Measurements from ENCODE around the gene CTTNBP2.

CTTNBP2 gene

GRCh38 chr7:117816727-117817126 is 56.5 kb downstream of the CTTNBP2 start:
- no peak for DNase-seq

DNA sequence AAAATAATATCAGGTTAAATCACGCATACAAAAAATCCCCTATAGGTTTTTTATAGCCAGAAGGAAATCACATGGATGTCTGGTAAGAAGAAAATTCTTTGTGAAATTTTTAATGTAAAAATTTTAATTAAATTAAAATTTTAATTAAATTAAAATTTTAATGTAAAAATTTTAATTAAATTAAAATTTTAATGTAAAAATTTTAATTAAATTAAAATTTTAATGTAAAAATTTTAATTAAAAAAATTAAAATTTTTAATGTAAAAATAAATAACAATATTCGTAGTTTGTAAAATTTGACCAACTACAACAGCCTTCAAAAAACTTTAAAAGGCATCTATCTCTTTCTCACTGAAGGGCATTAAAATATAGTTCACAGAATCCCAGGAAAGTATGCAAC is 61.5 kb downstream of the CTTNBP2 start:
- DNase-seq: no peak

DNA sequence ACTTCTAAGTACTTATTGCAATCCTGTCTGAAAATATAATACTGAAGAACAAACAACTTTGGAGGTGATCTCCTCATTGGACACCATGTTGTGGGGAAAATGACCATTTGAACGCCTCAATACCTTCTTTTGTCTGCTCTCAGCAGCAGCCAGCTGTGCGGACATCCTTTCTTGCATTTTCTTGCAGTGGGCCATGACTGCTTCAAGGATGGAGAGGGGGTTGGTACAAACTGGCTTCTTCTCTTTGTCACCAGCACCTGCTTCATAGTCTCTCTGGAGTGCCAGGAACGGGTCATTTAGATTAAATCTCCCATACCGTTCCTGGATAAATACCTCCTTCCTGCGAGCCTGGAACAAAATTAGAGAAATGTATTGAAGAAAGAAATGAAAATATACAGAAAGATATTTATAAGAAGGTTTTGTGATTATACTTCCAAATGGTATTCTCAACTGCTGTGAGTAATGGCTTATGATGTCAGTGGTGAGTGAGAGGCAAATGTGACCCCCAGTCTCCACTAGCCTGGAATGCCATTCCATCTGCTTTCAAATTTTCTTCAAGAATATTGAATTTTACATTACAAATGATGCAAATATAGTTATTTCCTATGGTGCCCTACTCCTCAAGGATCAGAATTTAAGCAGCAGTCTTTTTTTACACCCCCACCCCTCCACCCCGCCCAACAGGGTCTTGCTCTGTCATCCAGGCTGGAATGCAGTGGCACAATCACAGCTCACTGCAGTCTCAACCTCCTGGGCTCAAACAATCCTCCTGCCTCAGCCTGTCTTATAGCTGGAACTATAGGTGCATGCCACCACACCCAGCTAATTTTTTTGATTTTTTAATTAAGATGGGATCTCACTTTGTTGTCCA is 62.4 kb downstream of the CTTNBP2 start:
- no peak for DNase-seq

- DNase-seq: no peak
These were observed 63.3 kb downstream of the CTTNBP2 start for GRCh38 chr7:117809958-117810357.

DNA sequence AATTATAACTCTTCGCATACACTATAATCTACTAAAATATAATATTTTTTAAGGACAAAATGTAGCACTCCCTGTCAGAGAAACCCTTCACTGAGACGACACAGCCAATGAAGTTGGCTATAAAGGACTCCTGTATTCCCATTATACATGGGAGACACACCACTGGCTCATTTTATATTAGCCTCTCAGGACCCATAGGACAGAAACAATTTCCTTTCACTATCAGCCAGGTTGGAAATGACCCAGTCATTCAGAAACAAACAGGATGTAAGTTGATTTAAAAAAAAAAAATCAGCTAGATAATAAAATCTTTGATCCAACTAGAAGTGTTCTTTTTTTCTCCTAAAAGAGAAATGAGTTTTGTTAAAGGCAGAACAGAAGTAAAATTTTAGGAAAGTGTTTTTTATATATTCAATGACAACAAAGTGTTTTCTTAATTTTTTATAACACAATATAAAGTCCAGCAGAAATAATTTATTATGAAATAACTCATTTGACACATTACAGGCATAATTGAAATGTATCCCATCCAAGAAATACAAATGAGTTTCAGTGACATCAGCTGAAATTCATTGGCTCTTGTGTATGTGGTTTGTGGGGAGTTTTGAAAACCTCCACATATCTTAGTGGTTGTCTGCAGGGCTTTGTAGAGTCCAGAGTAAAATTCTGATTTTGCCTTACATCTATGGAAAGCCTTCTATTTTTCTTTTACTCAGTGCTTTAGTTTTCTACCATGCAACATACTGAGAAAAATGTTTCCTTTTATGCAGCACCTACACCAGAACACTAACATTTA is 64.1 kb downstream of the CTTNBP2 start:
- DNase-seq: no peak

GRCh38 chr7:117808341-117808757 is 64.9 kb downstream of the CTTNBP2 start:
- DNase-seq: no peak

DNA sequence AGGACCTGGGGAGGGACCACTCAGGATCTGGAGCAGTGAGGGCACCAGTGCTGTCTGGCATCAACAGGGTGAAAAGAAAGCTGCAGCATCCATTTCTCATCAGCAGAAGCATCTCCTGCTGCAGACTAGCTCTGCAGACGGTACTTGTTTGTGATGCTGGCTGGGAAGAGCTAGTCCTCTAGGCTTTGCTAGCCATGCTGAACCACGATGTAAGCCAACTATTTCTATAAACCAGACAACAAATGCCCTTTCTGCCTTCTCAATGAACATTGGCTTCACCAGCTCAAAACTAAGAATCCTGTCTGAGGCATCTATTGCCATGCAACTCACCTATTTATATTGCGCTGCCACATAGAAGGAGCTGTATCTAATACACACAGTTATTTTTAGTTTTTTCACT is 65.6 kb downstream of the CTTNBP2 start:
- DNase-seq: no peak

DNA sequence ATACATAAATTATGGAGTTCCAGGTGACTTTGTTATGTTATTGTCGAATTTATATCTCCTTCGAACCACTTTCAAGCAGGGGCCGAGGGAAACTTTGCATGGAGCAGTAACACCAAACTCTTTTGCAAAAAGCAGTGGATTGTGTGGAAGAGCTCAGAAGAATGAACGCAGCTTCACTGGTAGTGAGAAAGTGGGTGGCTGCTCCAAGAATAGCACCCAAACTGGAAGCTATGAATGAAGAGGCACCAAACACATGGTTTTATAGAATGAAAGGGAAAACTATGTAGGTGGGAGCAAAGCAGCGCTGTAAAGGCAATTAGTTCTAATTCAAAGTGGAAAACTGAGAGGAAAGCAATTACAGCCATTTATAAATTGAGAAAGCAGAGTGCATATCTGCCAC is 67.2 kb downstream of the CTTNBP2 start:
- no peak for DNase-seq

DNA sequence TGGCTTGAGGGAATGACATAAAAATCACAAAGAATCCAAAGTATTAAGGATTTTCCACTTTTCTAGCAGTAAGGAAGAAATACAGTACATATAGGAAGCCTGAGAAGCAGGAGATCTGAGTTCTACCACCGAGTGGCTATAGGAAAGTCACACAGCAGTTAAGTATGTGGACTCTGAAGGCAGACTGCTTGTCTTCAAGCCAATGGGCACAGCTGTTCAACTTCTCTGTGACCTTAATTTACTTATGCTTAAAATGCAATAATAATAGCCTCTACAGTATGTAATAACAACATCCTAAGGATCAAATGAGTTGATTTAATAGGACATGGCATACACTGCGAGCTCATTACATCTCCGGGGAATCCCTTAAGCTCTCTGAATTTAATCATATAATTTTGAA is 68.0 kb downstream of the CTTNBP2 start:
- no peak for DNase-seq

- DNase-seq: no peak
These were observed 69.8 kb downstream of the CTTNBP2 start for GRCh38 chr7:117803476-117803875.

GRCh38 chr7:117802660-117803059 is 70.6 kb downstream of the CTTNBP2 start:
- no peak for DNase-seq

DNA sequence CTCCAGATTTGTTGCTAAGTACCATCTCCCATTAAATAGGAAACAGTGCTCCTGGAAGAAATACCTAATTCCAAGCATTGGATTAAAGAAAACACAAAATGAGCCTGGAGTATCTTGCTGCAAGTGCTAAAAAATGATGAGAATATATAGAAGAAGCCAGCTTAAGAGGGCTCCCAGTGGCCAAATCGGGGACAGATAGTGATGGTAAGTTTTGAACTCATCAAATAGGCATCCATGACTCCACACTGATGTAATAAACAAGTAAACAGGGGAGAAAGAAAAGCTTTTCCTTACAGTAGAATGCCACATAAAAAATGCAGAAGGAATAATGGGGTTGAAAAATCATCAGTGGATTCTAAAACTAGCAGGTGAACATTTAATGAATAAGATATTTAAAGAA is 72.4 kb downstream of the CTTNBP2 start:
- DNase-seq: peak; percentile 31

DNA sequence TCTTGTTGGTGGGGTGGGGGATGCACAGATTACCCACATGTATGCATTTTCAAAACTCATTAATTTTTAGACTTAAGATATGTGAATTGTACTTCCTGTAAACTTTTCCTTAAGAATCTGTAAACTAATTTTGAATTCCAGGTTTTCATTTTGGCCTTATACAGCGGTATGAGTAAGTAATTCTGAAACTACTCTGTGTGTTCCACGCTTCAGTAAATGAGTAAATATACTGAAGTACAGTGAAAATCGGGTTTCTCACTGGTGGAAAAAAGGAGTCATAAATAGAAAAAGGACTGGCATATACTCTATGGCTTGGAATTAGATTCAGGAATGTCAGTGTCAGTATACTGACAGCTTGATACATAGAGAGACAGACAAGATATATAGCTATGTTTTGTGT is 72.8 kb downstream of the CTTNBP2 start:
- DNase-seq: no peak

DNA sequence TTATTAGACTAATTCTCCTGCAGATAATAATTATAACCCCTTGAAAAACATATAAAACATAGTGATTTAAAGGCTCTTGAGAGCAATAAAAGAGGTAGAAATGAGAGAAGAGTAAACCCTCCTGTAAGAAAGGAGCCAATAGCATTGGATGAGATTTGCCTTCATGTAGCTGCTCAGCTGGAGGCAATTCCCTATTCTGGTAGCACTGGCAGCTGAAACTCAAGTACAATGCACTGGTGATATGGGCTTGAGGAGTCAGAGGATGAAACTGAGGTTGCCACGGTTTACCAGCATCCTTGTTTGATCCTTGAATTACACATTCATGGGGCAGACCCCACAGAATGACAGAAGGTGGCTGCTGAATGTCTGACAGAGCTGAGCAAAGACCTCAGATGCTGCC is 76.4 kb downstream of the CTTNBP2 start:
- DNase-seq: peak; percentile 21

DNA sequence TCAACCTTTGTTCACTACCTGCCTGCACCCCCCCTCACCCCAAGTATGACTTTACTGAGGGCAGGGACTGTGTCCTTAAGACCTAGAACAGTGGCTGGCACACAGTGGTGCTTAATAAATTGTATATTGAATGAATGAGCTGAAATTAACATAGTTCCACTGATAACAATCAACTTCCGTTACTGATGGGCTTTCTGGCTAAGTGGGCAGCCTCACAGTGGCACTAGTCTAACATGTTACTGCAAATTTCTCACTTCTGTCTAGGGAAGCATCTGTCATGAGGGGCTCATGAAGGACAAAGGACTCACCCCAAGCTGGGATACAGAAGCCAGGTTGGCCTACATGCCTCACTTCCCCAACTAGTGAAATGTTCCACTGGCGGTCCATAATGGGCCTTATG is 79.3 kb downstream of the CTTNBP2 start:
- peak; percentile 59 for DNase-seq

GRCh38 chr7:117793521-117793920 is 79.7 kb downstream of the CTTNBP2 start:
- DNase-seq: no peak

GRCh38 chr7:117791877-117792780 is 81.1 kb downstream of the CTTNBP2 start:
- DNase-seq: peak; percentile 98

GRCh38 chr7:117790731-117791130 is 82.5 kb downstream of the CTTNBP2 start:
- DNase-seq: no peak

DNA sequence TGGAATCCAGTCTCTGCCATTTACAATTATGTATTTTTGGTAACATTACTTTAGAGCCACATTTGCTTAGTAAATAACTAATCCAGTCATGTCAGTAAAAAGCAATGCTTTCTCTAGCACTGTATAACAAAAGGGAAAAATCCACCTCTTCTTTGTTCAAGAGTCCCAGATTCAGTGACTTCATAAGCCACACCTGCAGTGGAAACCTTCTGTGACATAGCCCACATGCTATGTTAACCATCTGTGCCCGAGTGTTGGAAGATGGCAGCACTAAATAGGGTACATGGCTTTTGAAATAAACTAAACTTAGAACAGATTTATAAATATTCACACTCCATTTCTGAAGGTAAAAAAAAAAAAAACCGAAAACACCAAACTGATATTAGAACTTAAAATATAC is 83.0 kb downstream of the CTTNBP2 start:
- no peak for DNase-seq

- DNase-seq: no peak
These were observed 87.8 kb downstream of the CTTNBP2 start for GRCh38 chr7:117785431-117785830.

DNA sequence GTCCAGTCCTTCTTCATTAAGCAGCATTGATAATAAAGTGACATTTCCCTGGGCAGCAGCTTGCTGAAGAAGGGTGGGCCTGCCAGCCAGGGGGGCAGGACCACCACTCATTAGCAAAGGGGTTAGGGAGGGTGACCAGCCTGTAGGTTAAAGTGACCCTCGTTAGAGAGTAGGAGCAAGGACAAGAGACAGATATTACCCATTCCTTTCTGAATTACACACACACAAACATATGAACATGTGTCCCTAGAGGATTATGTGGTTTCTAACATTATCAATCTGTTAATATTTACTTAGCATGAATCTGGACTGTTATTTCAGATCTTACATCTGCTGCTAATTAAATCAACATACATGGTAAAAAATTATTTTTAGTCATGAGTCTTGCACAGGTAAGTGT is 88.9 kb downstream of the CTTNBP2 start:
- no peak for DNase-seq

DNA sequence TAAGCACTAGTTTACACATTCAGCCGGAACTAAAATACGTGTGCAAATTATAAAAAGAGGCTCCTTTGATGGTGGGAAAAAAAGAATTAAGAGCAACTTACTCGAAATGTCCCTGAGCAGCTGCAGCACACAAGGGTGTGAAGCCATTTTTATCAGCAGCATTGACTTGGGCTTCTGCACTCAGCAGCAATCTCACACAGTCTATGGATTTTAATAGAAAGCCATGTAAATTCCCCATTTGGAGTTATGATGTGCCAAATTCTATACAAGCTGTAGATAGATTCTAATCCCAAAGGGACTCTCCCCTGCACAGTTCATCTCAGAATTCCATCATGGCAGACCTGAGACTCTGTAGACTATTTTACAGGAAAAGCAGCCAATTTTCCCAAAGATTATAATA is 90.5 kb downstream of the CTTNBP2 start:
- DNase-seq: no peak

GRCh38 chr7:117781707-117782106 is 91.5 kb downstream of the CTTNBP2 start:
- no peak for DNase-seq
